GM12873 (cell line): ENCODE measurements around the gene LRRC45.

Experiments used
- CTCF ChIP-seq: IDR thresholded peaks from 2 replicates; pipeline ENCODE4 v1.5.1; 2012; ENCODE audit warnings: low read depth, mild to moderate bottlenecking, moderate library complexity, low read length, control low read depth; ENCODE audit not compliant: insufficient read depth; ENCODE audit errors: missing control alignments

The LRRC45 gene

GRCh38 chr17:82073446-82073845 lies 50.3 kb downstream of the LRRC45 start:
- TF ChIP-seq CTCF = no peak

GRCh38 chr17:82076018-82076784 lies 53.1 kb downstream of the LRRC45 start:
- no peak for TF ChIP-seq CTCF

GRCh38 chr17:82076785-82077591 lies 53.9 kb downstream of the LRRC45 start:
- TF ChIP-seq CTCF = no peak

- TF ChIP-seq CTCF = no peak
Measured at GRCh38 chr17:82077617-82078358, 54.7 kb downstream of the LRRC45 start.

- no peak for TF ChIP-seq CTCF
Measured at GRCh38 chr17:82078433-82078832, 55.3 kb downstream of the LRRC45 start.

GRCh38 chr17:82079001-82079677 lies 56.0 kb downstream of the LRRC45 start:
- TF ChIP-seq CTCF = no peak
